Measurements from ENCODE around the gene DNM3.

The DNM3 gene

GRCh38 chr1:171869097-171869496 is 27.8 kb downstream of the DNM3 start:
- no peak for DNase-seq (ENCODE audit: low read depth)

GRCh38 chr1:171871848-171872247 is 30.6 kb downstream of the DNM3 start:
- DNase-seq (ENCODE audit: low read depth): no peak

- no peak for DNase-seq (ENCODE audit: low read depth)
These were observed 31.1 kb downstream of the DNM3 start for GRCh38 chr1:171872430-171872829.

- no peak for DNase-seq (ENCODE audit: low read depth)
These were observed 32.4 kb downstream of the DNM3 start for GRCh38 chr1:171873664-171874063.

- no peak for DNase-seq (ENCODE audit: low read depth)
These were observed 36.4 kb downstream of the DNM3 start for GRCh38 chr1:171877701-171878100.

- DNase-seq (ENCODE audit: low read depth): no peak
These were observed 38.3 kb downstream of the DNM3 start for GRCh38 chr1:171879556-171879955.

GRCh38 chr1:171881442-171881841 is 40.1 kb downstream of the DNM3 start:
- no peak for DNase-seq (ENCODE audit: low read depth)

GRCh38 chr1:171883849-171884248 is 42.6 kb downstream of the DNM3 start:
- DNase-seq (ENCODE audit: low read depth): no peak

- DNase-seq (ENCODE audit: low read depth): no peak
These were observed 43.2 kb downstream of the DNM3 start for GRCh38 chr1:171884475-171884874.

GRCh38 chr1:171890131-171890530 is 48.8 kb downstream of the DNM3 start:
- no peak for DNase-seq (ENCODE audit: low read depth)

GRCh38 chr1:171896936-171897703 is 55.8 kb downstream of the DNM3 start:
- no peak for DNase-seq (ENCODE audit: low read depth)

GRCh38 chr1:171898941-171899340 is 57.6 kb downstream of the DNM3 start:
- no peak for DNase-seq (ENCODE audit: low read depth)

- DNase-seq (ENCODE audit: low read depth): no peak
These were observed 58.5 kb downstream of the DNM3 start for GRCh38 chr1:171899838-171900237.

- no peak for DNase-seq (ENCODE audit: low read depth)
These were observed 59.9 kb downstream of the DNM3 start for GRCh38 chr1:171901245-171901644.

GRCh38 chr1:171902527-171902926 is 61.2 kb downstream of the DNM3 start:
- no peak for DNase-seq (ENCODE audit: low read depth)

- no peak for DNase-seq (ENCODE audit: low read depth)
These were observed 63.6 kb downstream of the DNM3 start for GRCh38 chr1:171904778-171905450.

- no peak for DNase-seq (ENCODE audit: low read depth)
These were observed 68.4 kb downstream of the DNM3 start for GRCh38 chr1:171909711-171910110.

GRCh38 chr1:171910786-171911185 is 69.5 kb downstream of the DNM3 start:
- no peak for DNase-seq (ENCODE audit: low read depth)

GRCh38 chr1:171911506-171911905 is 70.2 kb downstream of the DNM3 start:
- DNase-seq (ENCODE audit: low read depth): no peak

GRCh38 chr1:171912509-171913175 is 71.3 kb downstream of the DNM3 start:
- no peak for DNase-seq (ENCODE audit: low read depth)

- DNase-seq (ENCODE audit: low read depth): no peak
These were observed 72.1 kb downstream of the DNM3 start for GRCh38 chr1:171913385-171913784.

- no peak for DNase-seq (ENCODE audit: low read depth)
These were observed 75.0 kb downstream of the DNM3 start for GRCh38 chr1:171916315-171916771.

- no peak for DNase-seq (ENCODE audit: low read depth)
These were observed 76.0 kb downstream of the DNM3 start for GRCh38 chr1:171917331-171917730.

All from activated T-cell treated with anti-CD3 and anti-CD28 coated beads for 24 hours (primary cell).